Lower lobe of right lung (tissue), 2 donors: ENCODE data around the gene TRAIP. TPM values are rescaled to one million over a fixed set of nuclear protein-coding genes. Genes with fewer than 3 reads are reported as not detected.
A peak's percentile ranks its signal among the peaks of the same experiment; 100 is the strongest.

Source experiments
- ATAC-seq, 2 donors: fragments of 200-7000 bp; cut with Tn5 transposase; one replicate each; pipeline ENCODE4 v1.9.1; 2020 to 2022; ENCODE audit warnings: mild to moderate bottlenecking in 2 of 2, moderate library complexity in 2 of 2
- DNase-seq: peaks from one replicate; pipeline ENCODE4 v3.0.0-alpha.2; 2020
- H3K27ac ChIP-seq: fragments of 200-600 bp; one replicate; pipeline ENCODE4 v1.8.0; 2022
- H3K27me3 ChIP-seq: fragments of 200-600 bp; one replicate; pipeline ENCODE4 v1.8.0; 2022; ENCODE audit warnings: low read depth
- H3K36me3 ChIP-seq: fragments of 200-600 bp; one replicate; pipeline ENCODE4 v1.8.0; 2022; ENCODE audit warnings: mild to moderate bottlenecking
- H3K4me1 ChIP-seq: fragments of 200-600 bp; one replicate; pipeline ENCODE4 v1.8.0; 2022
- H3K4me3 ChIP-seq: fragments of 200-600 bp; one replicate; pipeline ENCODE4 v1.8.0; 2022; ENCODE audit warnings: mild to moderate bottlenecking
- H3K9me3 ChIP-seq: fragments of 200-600 bp; one replicate; pipeline ENCODE4 v1.8.0; 2022
- intact Hi-C: fragments of 100-400 bp; cut with DNase I; formaldehyde crosslinking; loops from one replicate; pipeline ENCODE4 v1.11.0; 2022
- total RNA-seq: library from RNA; stranded (reverse); fragmentation: NEBNext Ultra II Directional; extraction: Animal tissue kit (Norgen Biotek cat#: 25700); gene quantifications from one replicate; pipeline ENCODE4 v1.2.1, GENCODE V29; 2021
- TF ChIP-seq, protein P1 (sequence below): fragments of 200-600 bp; IDR thresholded peaks from one replicate; pipeline ENCODE4 v1.8.0; 2022; ENCODE audit warnings: antibody characterized with exemption, mild to moderate bottlenecking
- donor health status: DM: no; HTN: yes; CAD: no; lungs with severe emphysema.

The TRAIP gene
- total RNA-seq, 1 donor from 2014 or later: 3.0 TPM

GRCh38 chr3:49901366-49902339, 45.3 kb upstream of the TRAIP start:
- TF ChIP-seq, protein P1, sequence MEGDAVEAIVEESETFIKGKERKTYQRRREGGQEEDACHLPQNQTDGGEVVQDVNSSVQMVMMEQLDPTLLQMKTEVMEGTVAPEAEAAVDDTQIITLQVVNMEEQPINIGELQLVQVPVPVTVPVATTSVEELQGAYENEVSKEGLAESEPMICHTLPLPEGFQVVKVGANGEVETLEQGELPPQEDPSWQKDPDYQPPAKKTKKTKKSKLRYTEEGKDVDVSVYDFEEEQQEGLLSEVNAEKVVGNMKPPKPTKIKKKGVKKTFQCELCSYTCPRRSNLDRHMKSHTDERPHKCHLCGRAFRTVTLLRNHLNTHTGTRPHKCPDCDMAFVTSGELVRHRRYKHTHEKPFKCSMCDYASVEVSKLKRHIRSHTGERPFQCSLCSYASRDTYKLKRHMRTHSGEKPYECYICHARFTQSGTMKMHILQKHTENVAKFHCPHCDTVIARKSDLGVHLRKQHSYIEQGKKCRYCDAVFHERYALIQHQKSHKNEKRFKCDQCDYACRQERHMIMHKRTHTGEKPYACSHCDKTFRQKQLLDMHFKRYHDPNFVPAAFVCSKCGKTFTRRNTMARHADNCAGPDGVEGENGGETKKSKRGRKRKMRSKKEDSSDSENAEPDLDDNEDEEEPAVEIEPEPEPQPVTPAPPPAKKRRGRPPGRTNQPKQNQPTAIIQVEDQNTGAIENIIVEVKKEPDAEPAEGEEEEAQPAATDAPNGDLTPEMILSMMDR: no peak
- Histone ChIP-seq H3K4me3 (peak overlapping the region; percentile 19), H3K4me1 (peaks cover 66% of the 10 kb centered on the region), H3K27ac (peak overlapping the region; percentile 81), H3K27me3 (no peaks in the 10 kb centered on the region), H3K36me3 (peaks cover 23% of the 10 kb centered on the region), H3K9me3 (no peaks in the 10 kb centered on the region)
- intact Hi-C loops: no loop called here
- ATAC-seq (no peak), DNase-seq (no peak)

DNA sequence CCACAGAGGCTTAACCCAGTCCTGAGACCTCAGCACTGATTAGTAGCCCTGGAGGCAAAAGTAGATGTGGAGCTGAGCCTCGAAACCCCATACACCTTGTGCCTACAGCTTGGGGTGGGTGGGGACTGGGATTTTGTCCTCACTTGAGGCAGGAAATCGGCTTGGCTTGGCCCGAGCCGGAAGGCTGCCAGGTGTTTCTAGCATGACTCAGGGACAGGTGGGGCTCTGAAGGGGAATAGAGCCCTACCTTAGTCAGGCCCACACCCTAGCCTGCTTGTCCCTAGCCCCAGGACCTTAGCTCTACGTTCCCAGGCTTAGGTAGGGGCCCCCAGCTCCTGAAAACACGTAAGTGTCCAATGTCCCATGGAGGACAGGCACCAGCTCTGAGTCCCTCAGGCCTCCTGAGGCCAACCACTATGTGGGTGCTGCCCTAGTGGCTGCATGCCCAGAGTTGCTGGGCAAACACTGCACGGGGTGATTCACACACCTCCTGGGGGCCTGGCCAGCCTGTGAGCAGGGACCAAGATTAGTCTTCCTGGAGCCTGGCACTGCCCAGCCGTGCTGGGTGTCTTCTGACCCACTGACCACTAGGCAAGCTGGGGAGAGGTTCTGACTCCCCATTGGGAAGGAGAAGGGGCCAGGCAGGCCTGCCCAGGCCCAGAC, 44.3 kb upstream of the TRAIP start:
- Histone ChIP-seq H3K4me3 (peak overlapping the region; percentile 19), H3K9me3 (no peaks in the 10 kb centered on the region), H3K27me3 (no peaks in the 10 kb centered on the region), H3K4me1 (peaks cover 55% of the 10 kb centered on the region), H3K27ac (peak overlapping the region; percentile 81), H3K36me3 (peaks cover 32% of the 10 kb centered on the region)
- intact Hi-C loops: no loop called here
- peak; percentile 86 for DNase-seq
- peak; percentile 80 to 84 for ATAC-seq
- TF ChIP-seq, protein P1: no peak

DNA sequence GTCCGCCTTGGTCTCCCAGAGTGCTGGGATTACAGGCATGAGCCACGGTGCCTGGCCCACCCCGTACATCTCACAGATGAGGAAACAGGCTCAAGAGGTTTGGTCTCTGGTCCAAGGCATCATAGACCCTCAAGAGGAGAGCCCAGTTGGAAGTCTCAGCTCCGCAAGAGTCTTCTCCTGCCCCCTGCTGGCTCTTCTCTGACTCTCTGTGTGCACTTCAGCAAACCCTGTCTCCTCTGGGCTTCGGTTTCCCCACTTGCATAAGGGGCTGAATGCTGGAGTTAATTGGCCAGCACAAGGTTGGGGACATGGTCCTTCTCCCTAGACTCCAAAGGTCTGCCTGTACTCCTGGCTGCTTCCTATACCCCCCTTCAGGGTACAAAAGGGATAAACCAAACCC, 43.5 kb upstream of the TRAIP start:
- no peak for DNase-seq
- no peaks in the 10 kb centered on the region for H3K27me3 ChIP-seq
- peaks cover 37% of the 10 kb centered on the region for H3K36me3 ChIP-seq
- ATAC-seq: no peak
- no peak overlapping the region for H3K4me3 ChIP-seq
- H3K4me1 ChIP-seq: peaks cover 49% of the 10 kb centered on the region
- intact Hi-C loops: no loop called here
- H3K9me3 ChIP-seq: no peaks in the 10 kb centered on the region
- TF ChIP-seq, protein P1: peak; percentile 20
- peak overlapping the region; percentile 81 for H3K27ac ChIP-seq

GRCh38 chr3:49898991-49899390, 42.6 kb upstream of the TRAIP start:
- intact Hi-C loops: no loop called here
- Histone ChIP-seq H3K4me1 (peaks cover 40% of the 10 kb centered on the region), H3K9me3 (no peaks in the 10 kb centered on the region), H3K4me3 (no peak overlapping the region), H3K36me3 (peaks cover 37% of the 10 kb centered on the region), H3K27me3 (no peaks in the 10 kb centered on the region), H3K27ac (no peak overlapping the region)
- DNase-seq (no peak), ATAC-seq (no peak)
- TF ChIP-seq, protein P1: no peak

DNA sequence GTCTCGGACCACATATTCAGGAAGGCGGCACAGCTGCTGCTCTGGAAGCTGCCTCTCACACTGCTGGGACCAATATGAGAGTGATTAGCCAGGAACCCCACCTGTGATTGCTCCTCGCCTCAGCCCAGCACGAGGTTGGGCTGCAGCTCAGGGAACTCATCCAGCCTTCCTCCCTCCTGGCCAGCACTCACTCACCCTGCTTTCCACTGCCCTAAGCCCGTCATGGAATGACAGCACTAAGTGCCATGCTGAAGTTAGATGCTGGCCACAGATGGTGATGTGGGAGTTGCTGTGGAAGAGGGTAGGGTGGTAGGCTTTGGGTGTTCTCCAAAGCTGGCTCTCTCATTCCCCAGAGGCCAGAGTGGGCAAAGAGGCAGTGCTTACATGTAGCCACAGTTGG, 40.0 kb upstream of the TRAIP start:
- no peak for ATAC-seq
- intact Hi-C loops: no loop called here
- H3K4me1 ChIP-seq: peaks cover 17% of the 10 kb centered on the region
- no peak overlapping the region for H3K4me3 ChIP-seq
- no peak overlapping the region for H3K27ac ChIP-seq
- H3K9me3 ChIP-seq: no peaks in the 10 kb centered on the region
- H3K36me3 ChIP-seq: peaks cover 40% of the 10 kb centered on the region
- no peak for DNase-seq
- TF ChIP-seq, protein P1: no peak
- no peaks in the 10 kb centered on the region for H3K27me3 ChIP-seq
